GM21723 (cell line): Measurements from ENCODE around the gene MRFAP1.

Experiments used
- ATAC-seq: cut with Tn5 transposase; IDR thresholded peaks from one replicate; pipeline ENCODE4 v1.9.1; 2021; ENCODE audit warnings: mild to moderate bottlenecking, moderate library complexity; ENCODE audit not compliant: unreplicated experiment

The MRFAP1 gene

DNA sequence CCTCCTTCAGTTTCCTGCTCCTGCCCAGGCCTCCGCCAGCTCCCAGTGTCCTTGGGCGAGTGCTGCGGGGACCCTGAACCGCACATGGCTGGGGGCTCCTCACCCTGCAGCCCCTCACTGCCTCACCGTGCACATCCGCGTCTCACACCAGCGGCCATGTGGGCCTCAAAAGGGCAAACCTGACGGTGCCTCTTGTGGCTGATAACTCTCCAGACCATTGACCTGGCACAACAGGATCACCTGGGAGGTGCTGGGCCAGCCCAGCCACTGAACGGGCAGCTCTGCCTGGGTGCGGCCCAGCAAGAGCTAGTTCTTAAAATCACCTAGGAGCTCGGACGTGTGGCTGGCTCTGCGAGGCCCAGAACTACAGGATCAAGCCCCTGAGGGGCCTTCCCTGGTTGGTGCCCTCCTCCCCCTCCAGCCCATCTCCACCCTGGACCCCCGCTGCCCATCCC, 49.0 kb downstream of the MRFAP1 start:
- no peak for ATAC-seq
